ENCODE data around the gene YPEL1. TPM values are rescaled to one million over a fixed set of nuclear protein-coding genes. Genes with fewer than 3 reads are reported as not detected.
A peak's percentile ranks its signal among the peaks of the same experiment; 100 is the strongest.

YPEL1 gene
- total and polyA plus RNA-seq, 2 of the 13 experiments (the other 11 are each of a cell fraction or from before 2014, with no cell fraction given) = 0.33 to 2.5 TPM

GRCh38 chr22:21677606-21678443, 57.8 kb downstream of the YPEL1 start (continued):
- TF ChIP-seq REST (IDR thresholded peaks at IDR 0.05; ENCODE audit: borderline replicate concordance in 1 of 2, low read depth in 1 of 2, low read length in 2 of 2) (no peak), ZNF350 (CRISPR knock-in tag; IDR thresholded peaks at IDR 0.05; ENCODE audit: borderline replicate concordance, low read depth) (peak; percentile 28; the same call in 1 of the 2 replicates), ZNF770 (CRISPR knock-in tag; IDR thresholded peaks at IDR 0.05) (peak; percentile 91), POGK (CRISPR knock-in tag; conservative IDR thresholded peaks at IDR 0.05) (0 out of 2 replicates have a peak, but pooled peaks have one; percentile 43), PRMT3 (CRISPR knock-in tag; IDR thresholded peaks at IDR 0.05; ENCODE audit: borderline replicate concordance, low read depth) (peak; percentile 90), ZNF460 (CRISPR knock-in tag; IDR thresholded peaks at IDR 0.05; ENCODE audit: borderline replicate concordance) (no peak; the same call in 1 of the 2 replicates), SKI (IDR thresholded peaks at IDR 0.05; ENCODE audit: partially characterized antibody) (no peak), CSRNP1 (CRISPR knock-in tag; IDR thresholded peaks at IDR 0.05) (0 out of 2 replicates have a peak, but pooled peaks have one; percentile 28), RFXAP (CRISPR knock-in tag; IDR thresholded peaks at IDR 0.05; ENCODE audit: borderline replicate concordance) (no peak; the same call in 1 of the 2 replicates), ZBTB7A (CRISPR knock-in tag; IDR thresholded peaks at IDR 0.05) (0 out of 2 replicates have a peak, but pooled peaks have one; percentile 52), ZNF232 (CRISPR knock-in tag; IDR thresholded peaks at IDR 0.05; ENCODE audit: borderline replicate concordance) (no peak), ZNF367 (CRISPR knock-in tag; IDR thresholded peaks at IDR 0.05; ENCODE audit: borderline replicate concordance) (no peak), ZNF503 (CRISPR knock-in tag; IDR thresholded peaks at IDR 0.05) (no peak), ZNF879 (CRISPR knock-in tag; IDR thresholded peaks at IDR 0.05) (no peak), ZNF839 (CRISPR knock-in tag; IDR thresholded peaks at IDR 0.05; ENCODE audit: borderline replicate concordance) (no peak; the same call in 1 of the 2 replicates)

Measured in HepG2 (cell line).